Inflammatory macrophage treated with lipopolysaccharide for 4 hours (primary cell): ENCODE data around the gene ARAP1.

Experiments
- DNase-seq: peaks from one replicate; pipeline ENCODE4 v3.0.0-alpha.2; 2020

The ARAP1 gene

DNA sequence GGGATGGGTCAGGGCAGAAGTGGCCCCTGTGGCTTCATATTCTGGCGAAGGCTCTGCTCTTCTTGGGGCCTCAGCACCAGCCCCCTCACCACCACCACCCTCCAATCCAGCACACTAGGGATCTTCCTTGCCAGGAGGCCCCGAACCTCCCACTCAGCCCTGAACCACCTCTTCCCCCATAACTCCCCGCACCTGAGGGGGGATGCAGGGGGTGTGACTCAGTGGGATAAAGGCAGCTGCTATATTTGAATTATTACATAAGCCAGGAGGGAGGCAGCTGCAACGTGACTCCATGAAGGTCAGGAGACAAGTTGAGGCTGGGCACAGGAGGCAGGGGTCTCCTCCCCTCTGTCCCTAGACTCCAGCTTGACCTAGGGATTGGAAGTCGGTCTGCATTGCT, 72.3 kb downstream of the ARAP1 start:
- no peak for DNase-seq

DNA sequence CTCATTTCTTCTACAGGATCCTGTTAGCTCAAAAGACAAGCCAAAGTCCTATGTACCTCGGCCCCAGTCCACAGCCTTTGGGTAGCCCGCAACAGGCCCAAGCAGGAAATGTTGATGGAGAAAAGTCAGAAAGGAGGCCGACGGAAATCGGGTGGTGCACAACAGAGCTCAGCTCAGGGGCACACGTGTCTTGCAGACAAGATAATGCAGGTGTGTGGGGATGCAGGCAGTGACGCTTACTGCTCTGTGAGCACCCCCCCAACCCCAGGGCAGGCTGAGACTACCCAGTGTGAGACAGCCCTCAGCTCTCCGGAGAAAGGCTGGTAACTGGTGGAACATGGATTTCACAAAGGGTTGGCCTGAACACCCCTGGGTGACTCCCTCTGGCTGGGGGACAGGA, 73.7 kb downstream of the ARAP1 start:
- DNase-seq = no peak

DNA sequence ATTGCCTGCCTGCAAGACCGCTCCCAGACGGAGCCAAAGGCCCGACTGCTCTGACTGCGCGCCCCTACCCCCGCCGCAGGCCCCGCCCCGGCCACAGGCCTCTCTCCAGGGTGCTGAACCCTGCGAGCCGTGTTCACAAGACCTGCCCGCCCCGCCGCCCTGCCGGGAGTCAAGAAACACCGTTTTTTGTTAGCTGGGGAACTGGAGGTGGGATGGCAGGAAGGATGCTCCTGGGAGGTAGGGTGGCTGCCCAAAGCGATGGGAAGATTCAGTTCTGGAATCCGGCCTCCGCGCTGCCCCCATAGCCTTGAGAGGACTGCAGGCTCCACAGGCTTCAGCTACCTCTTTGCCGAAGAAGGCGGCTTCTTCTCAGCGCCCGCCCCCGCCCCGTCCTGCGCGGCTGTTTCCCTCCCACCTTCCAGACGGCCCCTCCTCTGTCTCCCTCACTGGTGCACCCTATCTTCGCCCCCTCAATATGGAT, 75.3 kb downstream of the ARAP1 start:
- DNase-seq = peak; percentile 34

DNA sequence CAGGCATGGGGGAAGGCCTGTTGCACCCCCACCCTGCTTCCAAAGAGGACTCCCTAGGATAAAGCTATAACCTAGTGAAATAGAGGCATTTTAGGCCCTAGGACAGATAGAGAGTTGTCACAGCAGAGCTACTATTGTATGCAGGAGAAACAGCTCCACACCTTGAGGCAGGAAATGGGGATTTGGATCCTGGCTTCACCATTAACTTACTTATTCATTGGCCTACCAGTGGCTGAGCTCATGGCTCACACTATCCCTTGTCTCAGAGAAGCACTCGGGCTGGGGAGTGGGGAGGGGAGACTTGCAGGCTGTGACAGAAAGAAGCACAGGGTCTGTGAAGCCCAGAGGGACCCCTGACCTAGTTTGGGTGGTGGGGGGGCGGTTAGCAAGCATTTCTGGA, 77.0 kb downstream of the ARAP1 start:
- DNase-seq = no peak

DNA sequence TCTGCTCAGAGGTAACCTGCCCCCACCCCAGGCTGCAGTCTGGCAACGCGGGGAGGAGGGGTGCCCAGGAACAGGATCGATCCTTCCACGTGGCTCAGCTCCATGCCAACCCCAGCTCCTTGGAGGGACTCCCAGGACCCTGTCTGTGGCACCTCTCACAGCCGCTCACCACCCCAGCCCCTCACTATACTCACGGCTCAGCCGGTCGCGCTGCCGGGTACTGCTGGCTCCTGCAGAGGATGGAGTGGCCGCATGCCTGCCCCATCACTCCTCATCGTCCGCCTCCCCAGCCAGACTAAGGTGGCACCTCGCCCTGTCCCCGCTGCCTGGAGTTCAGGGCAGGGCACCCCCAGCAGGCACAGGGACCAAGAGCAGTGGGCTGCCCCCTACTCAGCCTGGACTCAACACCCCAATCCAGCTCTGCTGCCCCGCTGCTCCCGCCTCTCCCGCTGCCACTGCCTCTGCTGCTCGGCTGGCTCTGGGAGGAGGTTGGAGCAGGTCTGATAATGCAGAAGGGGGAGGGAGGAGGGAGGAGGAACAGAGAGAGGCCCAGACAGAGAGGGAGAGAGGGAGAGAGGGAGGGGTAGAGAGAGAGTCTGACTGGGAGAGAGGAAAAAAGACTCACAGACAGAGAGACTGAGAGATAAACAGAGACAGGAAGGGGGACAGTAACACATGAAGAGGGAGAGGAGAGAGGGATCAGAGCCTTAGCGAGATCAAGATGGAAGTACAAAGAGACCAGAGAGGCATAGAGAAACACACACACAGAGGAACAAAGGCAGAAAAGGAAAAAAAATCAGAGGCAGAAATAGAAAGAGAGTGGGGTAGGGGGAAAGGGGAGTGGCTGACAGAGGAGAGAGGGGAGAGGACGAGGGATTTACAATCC, 78.0 kb downstream of the ARAP1 start, which contains the start of gene PDE2A:
TSS of gene PDE2A (minus strand) at position 480 of the 886 bp plus-strand sequence. CDS start at position 265, 215 bp downstream.
- no peak for DNase-seq

DNA sequence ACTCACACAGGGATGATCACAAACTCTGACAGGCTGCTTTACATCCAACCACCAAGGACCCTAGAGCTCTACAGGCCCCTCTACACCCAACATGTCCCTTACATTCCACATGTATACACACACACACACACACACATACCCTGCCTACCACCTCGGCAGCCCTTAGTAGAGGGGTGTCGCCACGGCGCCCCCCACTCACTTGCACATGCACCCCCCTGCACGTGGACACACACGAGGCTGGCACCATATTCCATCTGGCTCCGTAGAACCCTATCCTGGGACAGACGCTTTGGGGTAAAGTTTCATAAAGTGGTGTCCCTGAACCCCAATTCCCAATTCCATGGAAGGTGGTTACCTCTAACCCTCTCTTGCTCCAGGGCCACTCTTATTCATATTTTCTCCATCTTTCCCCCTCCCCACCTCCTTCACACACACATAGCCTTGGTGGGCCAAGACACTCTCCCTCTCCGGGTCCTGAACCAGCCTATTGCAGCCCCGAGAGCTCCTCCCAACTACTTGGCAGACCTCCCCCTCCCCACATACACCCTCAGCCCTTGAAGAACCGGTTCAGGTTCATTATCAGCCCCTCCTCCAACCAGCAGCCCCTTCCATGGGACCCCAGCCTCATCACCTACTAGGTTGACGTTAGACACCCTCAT, 78.8 kb downstream of the ARAP1 start:
- no peak for DNase-seq

DNA sequence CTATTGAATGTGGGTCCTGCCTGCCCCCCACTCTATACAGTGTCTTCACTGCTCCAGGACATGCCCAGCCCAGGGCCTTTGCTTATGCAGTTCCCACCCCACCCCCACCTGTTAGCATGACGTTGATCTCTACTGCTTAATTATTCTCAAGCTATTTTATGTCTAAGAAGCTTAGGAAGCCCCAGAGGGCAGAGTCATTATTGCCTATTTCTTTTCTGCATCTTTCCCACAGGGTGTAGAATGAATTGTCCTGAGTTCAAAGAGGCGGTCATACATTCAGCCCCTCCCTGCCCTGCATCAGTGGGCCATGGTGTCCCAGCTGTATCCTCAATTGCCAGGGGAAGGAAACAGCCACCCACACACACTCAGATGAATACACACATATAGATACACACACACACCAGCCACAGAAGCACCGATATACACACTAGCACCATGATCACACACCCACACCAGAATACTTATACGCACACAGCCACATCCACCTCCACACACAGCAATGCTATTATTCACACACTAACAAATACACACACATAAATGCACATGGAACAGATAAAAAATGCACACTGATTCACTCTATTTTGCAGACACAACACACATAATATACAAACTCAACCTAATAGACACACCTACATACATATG, 79.5 kb downstream of the ARAP1 start:
- no peak for DNase-seq

DNA sequence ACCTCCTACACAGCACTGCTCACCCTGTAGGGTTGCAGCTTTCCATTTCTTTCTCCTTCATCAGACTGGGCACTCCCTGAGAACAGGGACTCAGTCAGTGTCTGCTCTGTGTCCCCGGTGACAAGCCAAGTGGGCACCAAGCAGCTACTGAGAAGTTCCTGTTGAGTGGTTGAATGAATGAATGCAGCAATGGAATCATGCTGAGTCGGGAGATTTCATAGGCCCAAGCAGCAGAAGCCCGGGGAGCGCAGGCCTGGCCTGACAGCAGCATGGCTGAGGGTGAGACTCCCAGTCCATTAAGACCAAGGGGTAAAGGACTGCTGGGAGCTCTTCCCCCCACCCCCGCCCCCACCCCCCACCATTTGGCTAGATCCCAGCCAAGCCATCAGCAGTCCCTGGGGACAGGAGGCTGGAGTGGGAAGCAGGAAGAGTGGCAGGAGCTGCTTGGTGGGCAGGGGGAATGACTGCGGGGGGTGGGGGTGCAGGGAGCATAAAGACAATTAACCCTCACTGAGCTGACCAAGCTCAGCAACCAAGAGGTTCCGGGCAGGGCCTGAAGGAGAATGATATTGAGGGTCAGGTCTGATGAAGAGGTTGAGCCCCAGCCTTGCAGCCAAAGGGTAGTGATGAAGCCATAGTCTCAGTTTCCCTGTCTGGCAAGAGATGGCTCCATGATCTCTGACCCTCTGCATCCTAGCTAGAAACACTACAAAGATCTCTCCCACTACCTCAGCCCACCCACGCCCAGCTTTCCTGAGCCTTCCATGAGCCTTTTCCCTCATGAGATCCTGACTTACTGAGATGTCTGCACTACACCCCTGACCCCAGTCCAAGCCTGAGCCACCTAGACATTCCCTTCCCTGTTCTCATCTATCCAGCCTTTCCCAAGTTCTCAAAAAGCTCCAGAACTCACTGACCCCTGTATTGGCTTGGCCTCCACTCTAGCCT, 80.8 kb downstream of the ARAP1 start:
- no peak for DNase-seq

DNA sequence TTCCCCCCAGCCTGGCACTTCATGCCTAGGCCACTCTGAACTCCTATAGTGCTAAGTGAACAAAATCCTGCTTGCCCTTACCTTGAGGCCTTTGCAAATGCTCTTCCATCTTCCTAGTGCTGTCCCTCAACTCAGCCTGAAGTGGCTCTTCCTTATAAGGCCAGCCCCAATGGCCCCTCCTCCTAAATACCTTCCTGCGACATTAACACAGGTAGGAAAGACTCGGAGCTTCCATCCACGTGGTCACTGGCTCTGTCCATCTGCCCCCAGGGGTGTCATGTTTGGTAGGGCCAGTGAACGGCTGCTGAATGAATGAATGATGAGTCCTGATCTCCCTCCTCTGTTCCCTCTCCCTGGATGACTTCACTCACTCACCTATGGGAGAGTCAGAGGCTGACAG, 82.2 kb downstream of the ARAP1 start:
- DNase-seq = no peak

DNA sequence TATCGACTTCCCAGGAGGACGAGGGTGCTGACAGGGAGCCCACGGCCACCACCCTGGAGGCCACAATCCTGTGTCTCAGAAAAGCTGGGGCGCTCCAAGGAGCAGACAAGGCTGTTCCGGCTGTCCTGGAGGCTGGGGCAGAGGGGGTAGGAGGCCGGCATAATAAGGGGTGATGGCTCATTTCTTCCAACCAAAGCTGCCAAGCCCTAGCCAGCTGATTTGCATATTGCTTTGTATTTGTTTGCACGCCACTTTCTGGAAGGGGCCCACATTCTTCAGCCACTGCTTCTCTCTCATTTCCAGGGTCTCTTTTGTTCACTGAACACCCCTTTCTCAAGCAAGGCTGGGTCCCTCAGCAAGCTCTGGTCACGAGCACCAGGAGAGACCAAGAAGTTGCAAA, 82.7 kb downstream of the ARAP1 start:
- DNase-seq = no peak

DNA sequence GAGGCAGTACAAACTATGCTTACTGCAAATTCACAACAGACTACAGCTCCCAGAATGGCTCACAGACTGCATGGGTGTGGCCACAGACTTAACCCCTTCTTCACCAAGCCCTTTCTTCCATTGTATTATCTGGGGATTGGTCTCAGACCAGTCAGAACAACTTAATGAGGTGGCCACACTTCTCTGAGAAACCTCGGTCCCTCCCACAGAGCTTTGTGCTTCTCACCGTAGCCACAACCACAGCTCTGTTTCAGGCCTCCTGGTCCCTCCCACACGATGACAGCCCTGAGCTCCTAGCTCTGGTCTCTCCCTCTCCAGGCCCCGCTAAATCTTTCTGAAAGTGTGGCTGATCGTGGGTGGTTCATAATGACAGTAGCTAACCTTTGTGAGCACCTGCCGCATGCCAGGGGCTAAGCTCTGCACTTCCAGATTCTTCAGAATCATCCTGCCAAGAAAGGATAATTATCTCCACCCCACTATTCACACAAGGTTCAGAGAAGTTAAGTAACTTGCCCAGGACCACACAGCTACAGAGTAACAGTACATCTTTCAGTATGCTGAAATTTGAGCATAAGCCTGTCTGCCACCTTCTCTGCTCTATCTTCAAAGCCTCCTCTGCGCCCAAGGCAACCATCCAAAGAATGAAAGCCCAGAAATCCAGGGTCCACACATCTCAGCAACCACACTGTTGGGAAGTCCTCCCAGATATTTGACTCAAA, 83.4 kb downstream of the ARAP1 start:
- DNase-seq = no peak

DNA sequence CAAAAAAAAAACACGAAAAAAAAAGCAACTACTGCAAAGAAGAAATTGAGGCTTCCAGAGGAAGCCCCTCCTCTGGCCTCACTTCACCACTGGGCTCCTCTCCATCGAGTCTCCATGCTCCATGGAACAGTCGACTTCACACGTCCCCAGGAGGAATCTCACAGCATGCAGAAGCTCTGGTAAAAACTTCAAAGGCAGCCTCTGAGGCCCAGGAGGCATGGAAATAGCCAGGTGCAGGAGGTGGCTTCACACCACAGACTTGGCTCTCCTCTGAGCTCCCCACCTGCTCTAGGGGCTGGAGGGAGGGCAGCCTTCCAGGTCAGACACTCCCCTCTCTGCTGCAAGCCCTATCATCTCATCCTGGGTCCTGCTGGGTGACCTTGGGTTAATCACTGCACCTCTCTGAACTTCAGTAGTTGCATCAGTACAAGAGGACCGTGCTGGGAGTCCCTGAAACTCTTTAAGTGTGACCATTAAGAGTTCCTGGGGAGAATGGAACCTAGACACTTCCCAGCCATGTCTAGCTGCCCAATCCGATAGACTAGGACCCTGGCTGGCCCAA, 86.2 kb downstream of the ARAP1 start:
- DNase-seq = no peak

DNA sequence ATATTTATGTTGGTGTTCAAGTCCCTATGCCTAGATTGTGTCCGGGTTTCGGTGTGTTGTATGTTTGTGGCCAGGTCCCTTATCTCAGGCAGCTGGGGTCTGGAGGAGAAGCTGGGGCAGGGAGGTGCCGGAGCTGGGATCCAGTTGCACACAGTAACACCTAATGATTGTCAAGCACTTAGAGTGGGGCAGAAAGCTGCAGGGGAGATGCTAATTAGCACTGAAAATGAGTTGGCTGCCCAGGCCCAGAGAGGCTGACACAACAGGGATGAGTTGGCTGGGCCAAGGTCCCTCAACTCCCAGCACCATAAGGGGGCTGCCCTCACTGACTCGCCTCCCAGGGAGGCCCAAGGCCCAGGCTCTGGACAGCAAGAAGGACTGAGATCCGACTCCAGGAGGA, 90.2 kb downstream of the ARAP1 start:
- no peak for DNase-seq

DNA sequence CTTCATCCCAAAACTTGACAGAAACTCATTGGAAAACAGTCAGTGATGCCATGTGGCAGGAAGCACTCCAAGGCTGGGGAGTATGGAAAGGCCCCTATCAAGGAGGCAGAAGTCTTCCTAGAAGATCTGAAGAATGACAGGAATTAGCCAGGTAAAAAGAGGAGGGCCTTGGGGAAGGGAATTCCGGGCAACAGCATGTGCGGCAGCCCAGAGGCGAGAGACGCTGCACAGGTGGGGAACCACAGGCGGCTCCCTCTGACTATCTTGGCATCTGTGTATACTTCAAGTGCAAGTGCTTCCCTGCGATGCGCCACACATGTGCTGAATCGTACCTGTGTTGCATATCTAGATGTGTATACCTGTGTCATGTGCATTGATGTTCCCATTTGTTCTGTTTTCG, 90.7 kb downstream of the ARAP1 start:
- DNase-seq = no peak

DNA sequence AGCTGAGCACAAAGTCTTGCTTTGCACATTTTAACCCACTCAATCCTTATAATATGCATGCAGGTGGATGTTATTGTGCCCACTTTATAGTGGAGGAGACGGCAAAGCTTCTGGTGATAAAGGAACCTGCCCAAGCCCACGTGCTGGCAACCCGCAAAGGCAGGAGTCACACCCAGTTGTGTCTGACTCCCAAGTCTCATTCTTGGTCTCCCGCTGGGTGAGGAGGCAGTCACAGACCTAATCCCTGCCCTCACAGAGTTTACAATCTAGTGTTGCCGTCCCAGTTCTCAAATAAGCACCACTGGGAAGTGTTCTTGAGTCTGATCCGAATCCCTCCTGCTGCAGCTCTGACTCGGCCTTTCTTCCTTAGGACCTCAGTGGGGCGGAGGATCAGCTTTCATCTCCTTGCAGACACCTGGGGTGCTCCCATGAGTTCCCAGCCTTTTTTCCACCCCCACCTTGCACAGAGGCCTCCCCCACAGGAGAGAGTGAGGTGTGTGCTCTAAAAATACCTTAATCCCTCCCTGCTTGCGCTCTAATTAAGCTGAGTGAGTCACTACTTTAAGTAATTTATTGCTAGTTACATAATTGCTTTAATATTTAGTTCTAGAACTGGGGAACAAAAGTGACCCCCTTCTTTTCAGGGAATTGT, 93.1 kb downstream of the ARAP1 start:
- DNase-seq = no peak

DNA sequence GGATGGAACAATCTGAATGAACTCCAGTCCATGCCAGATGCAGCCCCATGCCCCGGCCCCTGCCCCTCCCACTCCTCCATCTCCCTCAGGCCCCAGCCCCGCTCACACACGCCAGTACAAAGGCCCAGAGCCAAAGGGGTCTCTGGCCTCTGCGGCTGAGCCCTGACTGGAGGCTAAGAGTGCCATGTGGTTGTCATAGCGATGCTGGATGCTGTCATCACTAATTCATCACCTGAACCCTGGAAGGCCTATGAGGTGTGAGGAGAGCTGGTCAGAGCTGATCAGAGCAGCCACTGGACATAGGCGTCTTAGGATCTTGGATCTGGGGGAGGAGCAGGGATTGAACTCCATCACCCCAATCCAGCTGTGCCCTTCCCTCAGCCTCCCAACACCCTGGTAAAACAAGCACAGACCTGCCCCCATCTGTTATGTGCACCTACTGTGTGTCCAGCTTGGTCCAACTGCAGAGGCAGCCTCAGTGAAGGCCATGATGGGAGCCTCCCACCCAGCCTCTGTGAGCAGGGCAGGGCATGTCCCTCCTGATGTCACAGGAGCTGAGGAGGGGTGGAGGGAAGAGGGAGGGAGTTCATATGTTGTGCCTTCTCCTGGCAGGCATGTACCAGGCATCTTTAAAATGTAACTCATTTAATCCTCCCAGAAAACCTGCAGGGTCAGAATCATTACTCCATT, 94.7 kb downstream of the ARAP1 start:
- no peak for DNase-seq

DNA sequence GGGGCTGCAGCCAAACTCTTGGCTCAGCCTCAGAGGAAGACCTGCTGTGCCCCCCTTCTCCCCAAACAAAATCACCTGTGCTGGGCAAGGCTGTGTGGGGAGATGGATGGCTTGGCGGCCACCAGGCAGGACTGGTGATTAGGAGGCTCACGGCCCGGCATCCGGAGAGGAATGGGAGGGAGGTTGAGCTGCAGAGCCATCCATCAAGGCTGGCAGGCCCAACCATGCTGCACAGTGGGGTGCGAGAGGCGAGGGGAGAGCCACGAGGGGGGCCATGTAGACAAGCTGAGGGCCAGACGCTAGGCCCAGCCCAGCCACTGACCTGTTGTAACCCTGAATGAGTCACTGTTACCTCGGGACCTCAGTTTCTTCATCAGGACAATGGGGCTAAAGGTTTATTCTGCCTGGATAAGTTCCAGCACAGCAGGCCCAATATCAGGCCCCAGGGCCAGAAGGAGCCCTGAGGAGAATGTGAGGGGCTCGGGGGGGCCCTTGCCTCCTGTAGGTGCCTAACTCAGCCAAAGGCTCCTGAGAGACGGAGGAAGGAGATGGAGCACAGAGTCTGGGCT, 96.2 kb downstream of the ARAP1 start:
- no peak for DNase-seq

DNA sequence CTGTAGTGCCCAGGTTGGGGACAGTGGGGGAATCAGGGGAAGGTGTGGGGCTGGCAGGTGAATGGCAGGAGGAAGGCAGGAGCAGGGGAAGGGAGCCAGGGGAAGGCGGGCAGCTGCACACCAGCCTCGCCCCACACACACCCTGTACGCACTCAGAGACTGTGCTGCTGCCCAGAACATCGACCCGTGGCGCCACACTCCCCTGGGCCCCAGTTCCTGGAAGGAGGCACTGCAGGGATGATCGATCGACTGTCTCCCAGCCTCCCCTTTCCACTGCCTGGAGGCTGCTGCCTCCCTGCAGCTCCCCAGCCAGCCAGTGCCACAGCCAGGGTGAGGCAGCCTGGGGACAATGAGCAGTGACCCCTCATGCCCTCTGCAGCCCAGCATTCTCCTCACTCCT, 97.2 kb downstream of the ARAP1 start:
- no peak for DNase-seq

DNA sequence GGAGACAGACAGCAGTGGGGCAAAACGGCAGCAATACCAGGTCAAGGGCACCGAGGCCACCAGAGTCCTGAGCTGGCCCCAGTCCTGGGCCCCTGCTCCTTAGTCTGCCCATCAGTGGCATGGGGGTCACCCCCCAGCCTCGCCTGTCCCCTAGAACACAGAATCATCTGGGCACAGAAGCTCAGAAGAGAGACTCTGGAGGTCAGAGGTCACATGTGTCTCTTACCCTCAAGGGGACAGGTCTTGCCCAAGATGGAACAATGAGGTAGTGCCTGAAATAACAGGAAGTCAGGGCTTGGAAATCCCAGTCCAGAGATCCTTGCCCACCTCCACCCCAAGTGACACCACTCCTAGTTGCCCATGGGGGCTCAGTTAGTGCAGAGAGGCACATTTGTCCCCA, 98.6 kb downstream of the ARAP1 start:
- peak; percentile 74 for DNase-seq
